HepG2 (cell line): ENCODE data around the gene OR5K2.

Experiments
- NFIC ChIP-seq: IDR thresholded peaks from 2 replicates; pipeline ENCODE4 v1.6.1; 2012; ENCODE audit warnings: mild to moderate bottlenecking, low read length, inconsistent platforms
- POLR2A ChIP-seq, 2 experiments: IDR thresholded peaks; 2 replicates each; pipeline ENCODE4 v1.6.1; 2011; ENCODE audit warnings: low read depth in 2 of 2, low read length in 2 of 2, mild to moderate bottlenecking in 1 of 2, moderate library complexity in 1 of 2; ENCODE audit not compliant: insufficient read depth in 1 of 2
- XBP1 ChIP-seq: sonication (generic); formaldehyde crosslinking; IDR thresholded peaks from 2 replicates; pipeline ENCODE4 v1.5.0; 2020; ENCODE audit warnings: missing genetic modification reagents
- ZNF556 ChIP-seq: sonication (generic); formaldehyde crosslinking; IDR thresholded peaks from 2 replicates; pipeline ENCODE4 v1.4.0; 2020; ENCODE audit warnings: mild to moderate bottlenecking, missing genetic modification reagents, borderline replicate concordance

DNA sequence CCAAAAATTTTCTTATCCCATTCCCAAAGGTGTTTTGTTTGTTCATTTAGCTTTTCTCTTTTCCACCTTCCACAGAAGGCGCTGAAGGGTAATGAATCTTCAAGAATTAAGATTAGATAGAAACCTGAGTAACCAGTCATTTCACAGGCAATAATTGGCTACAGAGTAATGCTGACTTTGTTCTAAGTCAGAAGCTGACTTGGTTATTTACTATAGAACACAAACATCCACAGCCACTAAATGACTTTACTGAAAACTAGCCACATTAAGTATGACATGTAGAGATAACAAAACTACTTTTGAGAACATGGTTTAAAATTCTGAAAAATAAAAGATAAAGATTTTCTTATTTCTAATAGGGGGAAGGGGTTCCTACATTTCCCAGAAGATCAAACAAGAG is 17.5 kb downstream of the OR5K2 start:
- no peak for TF ChIP-seq ZNF556 (CRISPR knock-in tag)
- no peak for TF ChIP-seq POLR2A (IDR thresholded peaks at IDR 0.05; ENCODE audit: insufficient read depth in 1 of 2, low read depth in 2 of 2, low read length in 2 of 2)
- no peak for TF ChIP-seq NFIC
- no peak for TF ChIP-seq XBP1 (CRISPR knock-in tag)
